ENCODE results near the gene ORC6.

ORC6 gene

DNA sequence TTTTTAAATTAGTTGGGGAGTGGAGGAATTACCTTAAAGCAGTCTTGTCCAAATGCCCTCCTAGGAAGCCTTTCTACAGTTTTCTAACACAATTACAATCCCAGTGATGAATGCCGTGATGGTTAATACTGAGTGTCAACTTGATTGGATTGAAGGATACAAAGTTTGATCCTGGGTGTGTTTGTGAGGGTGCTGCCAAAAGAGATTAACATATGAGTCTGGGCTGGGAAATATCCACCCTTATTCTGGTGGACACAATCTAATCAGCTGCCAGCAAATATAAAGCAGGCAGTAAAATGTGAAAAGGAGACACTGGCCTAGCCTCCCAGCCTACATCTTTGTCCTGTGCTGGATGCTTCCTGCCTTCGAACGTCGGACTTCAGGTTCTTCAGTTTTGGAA lies 12.2 kb downstream of the ORC6 start:
- DNase-seq (ENCODE audit: low read depth, low spot score) = no peak

DNA sequence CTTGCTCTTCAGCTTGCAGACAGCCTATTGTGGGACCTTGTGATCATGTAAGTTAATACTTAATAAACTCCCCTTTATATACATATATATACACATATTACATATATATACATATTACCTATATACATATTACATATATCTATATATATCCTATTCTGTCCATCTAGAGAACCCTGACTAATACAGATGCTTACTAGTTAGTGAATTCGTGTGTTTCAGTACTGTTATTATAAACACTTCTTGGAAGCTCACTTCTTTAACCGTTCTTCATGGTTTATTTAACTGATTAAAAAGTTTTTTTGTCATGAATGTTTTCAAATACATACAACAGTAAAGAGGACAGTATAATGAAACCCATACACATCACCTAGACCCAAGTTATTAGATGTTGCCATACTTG lies 12.6 kb downstream of the ORC6 start:
- DNase-seq (ENCODE audit: low read depth, low spot score) = no peak

DNA sequence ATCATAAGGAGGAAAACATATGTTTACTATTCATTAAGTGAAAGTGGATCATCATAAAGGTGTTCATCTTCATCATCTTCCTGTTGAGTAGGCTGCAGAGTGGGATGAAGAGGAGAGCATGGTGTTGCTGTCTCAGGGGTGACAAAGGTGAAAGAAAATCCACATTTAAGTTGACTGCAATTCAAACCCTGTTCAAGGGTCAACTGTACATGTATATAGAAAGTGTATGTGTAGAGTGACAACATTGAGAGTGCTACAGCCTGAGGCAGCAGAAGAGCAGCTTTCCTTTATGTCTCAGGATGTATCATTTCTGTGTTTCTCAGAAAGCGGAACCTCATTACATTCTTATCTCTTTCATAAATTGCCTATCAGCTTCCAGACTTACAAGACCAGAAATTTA lies 17.2 kb downstream of the ORC6 start:
- DNase-seq (ENCODE audit: low read depth, low spot score) = no peak

- no peak for DNase-seq (ENCODE audit: low read depth, low spot score)
These were observed 20.1 kb downstream of the ORC6 start for GRCh38 chr16:46709469-46710005.

DNA sequence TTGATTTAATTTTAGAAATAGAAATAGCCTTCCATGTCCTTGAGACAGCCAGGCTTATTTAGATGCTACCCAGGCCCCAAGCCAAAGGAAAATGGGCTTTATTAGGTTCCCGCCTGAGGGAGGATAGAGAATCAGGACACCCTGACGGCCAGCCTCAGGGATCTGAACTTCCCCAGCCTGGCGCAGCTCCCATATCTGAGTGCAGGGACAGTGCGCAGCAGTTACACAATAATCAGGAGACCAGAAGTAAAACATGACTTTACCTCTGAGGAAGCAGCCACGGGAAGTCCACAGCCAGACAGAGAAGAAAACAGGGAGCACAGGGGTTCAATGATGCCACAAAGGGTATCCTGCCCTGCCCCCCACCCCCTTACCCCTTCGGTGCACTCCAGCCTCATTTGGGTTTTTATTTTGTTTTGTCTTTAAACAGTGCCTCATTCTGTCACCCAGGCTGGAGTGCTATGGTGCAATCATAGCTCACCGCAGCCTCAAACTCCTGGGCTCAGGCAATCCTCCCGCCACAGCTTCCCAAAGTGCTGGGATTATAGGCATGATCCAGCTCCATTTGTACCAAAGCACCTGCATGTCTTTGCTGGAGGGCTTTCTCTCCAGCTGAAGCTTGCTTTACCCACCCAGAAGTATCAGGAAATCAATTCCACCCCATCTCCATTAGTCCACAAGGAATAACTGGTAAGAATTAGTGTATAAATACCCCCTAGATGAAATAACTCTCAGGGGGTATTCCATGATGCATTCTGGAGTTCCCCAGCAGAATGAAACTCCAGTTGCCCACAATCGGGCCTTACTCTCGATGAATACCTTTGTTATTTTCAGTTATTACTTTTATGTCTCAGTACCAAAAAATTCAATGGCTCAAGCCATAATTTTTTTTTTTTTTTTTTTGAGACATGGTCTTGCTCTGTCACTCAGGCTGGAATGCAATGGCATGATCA lies 21.9 kb downstream of the ORC6 start:
- no peak for DNase-seq (ENCODE audit: low read depth, low spot score)

DNA sequence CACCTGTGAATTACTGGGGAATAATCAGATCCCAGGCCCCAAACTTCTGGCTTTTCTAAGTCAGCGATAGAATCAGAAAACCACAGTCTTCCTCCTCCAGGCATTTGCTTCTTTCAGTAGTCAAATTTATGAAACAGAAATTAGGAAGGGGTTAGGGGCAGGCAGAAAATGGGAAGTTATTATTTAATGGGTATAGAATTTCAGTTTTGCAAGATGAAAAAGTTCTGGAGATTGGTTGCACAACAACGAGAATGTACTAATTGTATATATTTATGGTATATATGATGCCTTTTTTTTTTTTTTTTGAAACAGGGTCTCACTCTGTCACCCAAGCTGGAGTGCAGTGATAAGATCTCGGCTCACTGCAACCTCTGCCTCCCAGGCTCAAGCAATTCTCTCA lies 23.5 kb downstream of the ORC6 start:
- DNase-seq (ENCODE audit: low read depth, low spot score) = no peak

- no peak for DNase-seq (ENCODE audit: low read depth, low spot score)
These were observed 24.2 kb downstream of the ORC6 start for GRCh38 chr16:46713634-46714033.

DNA sequence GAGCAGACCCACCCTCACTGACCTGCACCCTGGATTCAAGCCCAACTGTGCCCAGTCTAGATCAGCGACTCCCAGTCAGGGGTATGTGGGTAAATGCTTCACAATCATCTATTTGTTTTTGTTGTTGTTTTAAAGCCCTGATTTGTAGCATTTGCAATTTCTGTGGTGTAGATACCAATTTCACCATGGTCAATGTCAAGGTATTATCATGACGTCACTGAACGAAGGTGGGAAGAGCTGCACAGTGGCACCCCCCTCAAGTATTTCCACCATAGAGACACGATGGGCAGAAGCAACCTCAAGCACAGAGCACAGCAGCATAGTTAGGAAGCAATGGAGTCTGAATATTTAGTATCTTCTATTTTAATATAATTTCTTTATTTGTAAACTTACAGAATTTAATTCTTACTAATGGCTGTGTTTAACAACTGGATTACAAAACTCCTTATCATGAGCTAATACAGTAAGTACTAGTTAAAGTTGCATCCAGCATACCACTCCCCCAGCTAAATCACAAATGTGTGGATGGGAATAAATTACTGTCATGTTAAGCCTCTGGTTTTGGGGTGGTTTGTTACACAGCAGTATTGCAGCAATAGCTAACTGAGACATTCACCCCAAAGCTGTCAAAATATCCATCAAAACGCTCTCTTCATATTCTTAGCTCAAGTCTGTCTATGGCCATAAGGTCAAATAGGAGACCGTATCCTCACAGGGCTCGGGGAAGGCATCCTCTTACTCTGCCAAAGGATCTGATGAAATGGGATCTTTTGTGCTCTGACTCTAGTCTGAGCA lies 25.5 kb downstream of the ORC6 start:
- DNase-seq (ENCODE audit: low read depth, low spot score) = no peak

- DNase-seq (ENCODE audit: low read depth, low spot score) = no peak
These were observed 26.4 kb downstream of the ORC6 start for GRCh38 chr16:46715769-46716305.

DNA sequence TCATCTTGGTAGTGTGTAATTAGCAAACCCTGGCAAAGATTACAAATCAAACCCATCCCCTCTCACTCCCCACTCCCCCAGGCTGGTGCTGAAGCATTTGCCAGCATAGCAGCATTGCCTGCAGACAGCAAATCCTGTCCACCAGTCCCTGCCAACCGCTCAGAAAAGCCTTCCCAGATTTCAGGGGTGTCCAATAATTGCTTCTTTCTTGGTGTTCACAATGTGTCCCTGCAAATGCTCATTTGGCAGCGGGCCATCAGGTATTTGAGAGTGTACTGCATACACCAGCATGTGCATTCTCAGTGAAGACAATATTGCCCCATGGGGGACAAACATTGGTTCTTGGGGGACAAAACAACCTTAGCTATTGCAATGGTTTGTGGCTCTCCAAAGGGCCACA lies 28.2 kb downstream of the ORC6 start:
- DNase-seq (ENCODE audit: low read depth, low spot score) = no peak

- DNase-seq (ENCODE audit: low read depth, low spot score) = no peak
These were observed 28.8 kb downstream of the ORC6 start for GRCh38 chr16:46718214-46718613.

GRCh38 chr16:46719528-46719927 lies 30.1 kb downstream of the ORC6 start:
- no peak for DNase-seq (ENCODE audit: low read depth, low spot score)

DNA sequence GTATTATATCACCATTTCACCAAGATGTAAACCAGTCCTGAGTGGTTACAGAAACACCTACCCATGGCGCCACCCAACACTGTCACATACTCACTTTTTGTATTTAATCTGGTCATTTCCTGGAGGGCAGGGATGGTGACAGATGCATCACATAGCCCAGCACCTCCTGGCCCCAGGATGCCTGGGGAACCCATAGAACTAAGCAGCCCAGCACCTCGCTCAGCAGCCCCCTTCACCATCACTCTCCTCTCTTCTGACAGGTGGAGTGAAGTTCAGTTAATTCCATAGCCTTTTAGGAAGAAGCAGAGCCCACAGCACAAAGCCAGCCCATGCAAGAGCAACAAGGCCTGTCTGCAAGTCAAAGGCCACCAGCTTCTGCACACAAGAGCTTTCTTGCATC lies 31.2 kb downstream of the ORC6 start:
- no peak for DNase-seq (ENCODE audit: low read depth, low spot score)

DNA sequence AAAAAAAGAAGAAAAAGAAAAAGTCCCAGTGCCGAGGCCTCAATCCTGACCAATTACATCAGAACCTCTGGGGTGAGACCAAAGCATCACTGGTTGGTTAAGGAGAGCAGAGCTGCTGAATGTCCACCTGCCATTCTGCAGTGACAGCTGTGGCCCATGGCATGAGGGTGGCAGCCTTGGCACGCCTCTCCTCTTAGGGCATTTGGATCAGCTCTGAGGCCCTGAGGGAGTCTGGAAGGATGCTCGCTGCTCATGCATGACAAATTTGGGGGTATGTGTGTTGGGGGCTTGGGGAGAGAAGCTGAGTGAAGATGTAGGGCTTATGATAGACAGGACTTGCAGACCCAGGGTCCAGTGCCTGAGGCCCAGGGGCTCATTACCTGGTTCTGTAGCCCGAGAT lies 32.4 kb downstream of the ORC6 start:
- no peak for DNase-seq (ENCODE audit: low read depth, low spot score)

- DNase-seq (ENCODE audit: low read depth, low spot score) = no peak
These were observed 37.7 kb downstream of the ORC6 start for GRCh38 chr16:46727184-46727583.

DNA sequence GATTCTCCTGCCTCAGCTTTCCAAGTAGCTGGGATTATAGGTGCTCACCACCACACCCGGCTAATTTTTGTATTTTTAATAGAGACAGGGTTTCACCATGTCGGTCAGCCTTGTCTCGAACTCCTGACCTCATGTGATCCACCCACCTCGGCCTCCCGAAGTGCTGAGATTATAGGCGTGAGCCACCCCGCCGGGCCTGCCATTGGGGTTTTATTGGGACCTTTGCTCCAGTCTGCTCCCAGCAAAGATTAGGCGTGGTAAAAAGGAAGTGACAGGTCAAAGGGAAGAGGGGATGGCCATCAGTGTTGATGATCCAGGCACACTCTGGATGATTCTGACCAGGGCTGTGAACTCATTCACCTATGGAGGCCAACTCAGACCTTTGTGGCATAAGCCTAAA lies 38.2 kb downstream of the ORC6 start:
- no peak for DNase-seq (ENCODE audit: low read depth, low spot score)

DNA sequence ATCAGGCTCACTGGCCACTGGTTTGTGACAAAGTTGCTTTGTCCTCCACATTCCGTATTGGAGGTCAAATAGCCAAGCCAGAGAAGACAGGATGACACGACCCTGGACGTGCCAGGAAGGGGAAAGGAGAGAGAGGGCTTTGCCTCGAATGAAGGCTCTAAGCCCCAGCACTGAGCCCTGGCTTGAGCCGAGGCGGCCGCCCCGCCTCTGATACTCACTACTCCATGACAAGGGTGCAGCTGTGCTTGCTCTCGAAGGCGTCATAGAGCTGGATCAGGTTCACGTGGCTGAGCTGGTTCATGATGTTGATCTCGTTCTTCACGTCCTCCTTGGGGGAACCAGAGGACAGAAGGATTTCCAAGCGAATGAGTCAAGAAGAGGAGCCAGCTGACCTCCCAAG lies 39.3 kb downstream of the ORC6 start:
- no peak for DNase-seq (ENCODE audit: low read depth, low spot score)

GRCh38 chr16:46729326-46729995 lies 40.0 kb downstream of the ORC6 start:
- no peak for DNase-seq (ENCODE audit: low read depth, low spot score)

DNA sequence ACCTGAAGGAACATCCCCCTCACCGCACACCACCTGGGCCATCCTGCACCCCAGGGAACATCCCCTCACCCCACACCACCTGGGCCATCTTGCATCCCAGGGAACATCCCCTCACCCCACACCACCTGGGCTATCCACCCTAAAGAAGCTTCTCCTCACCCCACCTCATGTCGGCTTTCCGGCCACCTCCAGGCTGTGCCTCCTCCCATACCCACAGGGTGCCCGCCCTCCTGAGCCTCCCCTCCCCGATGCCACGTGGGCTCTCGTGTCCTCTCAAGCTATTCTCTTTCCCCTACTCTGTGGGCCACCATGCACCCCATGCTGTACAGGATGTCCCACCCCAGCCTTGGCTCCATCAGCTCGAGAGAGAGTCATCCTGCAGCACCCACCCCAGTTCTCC lies 40.7 kb downstream of the ORC6 start:
- no peak for DNase-seq (ENCODE audit: low read depth, low spot score)

- DNase-seq (ENCODE audit: low read depth, low spot score) = no peak
These were observed 41.6 kb downstream of the ORC6 start for GRCh38 chr16:46730801-46731690.
